ENCODE data around the gene STK32B. TPM values are rescaled to one million over a fixed set of nuclear protein-coding genes. Genes with fewer than 3 reads are reported as not detected.
"Not testable (repeated sequence)": the region's sequence is repeated elsewhere in the genome, so short reads cannot be mapped to it uniquely, and the experiment has no call there.

Gene STK32B
- total RNA-seq, 1 experiment from 2014 or later, result 1.1 TPM

GRCh38 chr4:5066101-5066500, 14.8 kb downstream of the STK32B start:
- ATAC-seq (no peak), DNase-seq (no peak)
- Histone ChIP-seq H2AFZ (ENCODE audit: low read length) (no peak overlapping the region), H3K9me3 (ENCODE audit: low read length) (no peaks in the 10 kb centered on the region), H3K27ac (ENCODE audit: low read length) (no peak overlapping the region), H3K36me3 (ENCODE audit: low read depth, low read length) (no peaks in the 10 kb centered on the region), H3K9ac (ENCODE audit: low read length) (no peak overlapping the region), H3K4me1 (ENCODE audit: insufficient read depth, low read length) (no peaks in the 10 kb centered on the region), H3F3A (ENCODE audit: low read length, unreplicated experiment) (no peaks in the 10 kb centered on the region), H3K9me2 (replicated peaks; ENCODE audit: low read length) (no peaks in the 10 kb centered on the region), H4K20me1 (ENCODE audit: low read length) (no peaks in the 10 kb centered on the region), H3K4me2 (ENCODE audit: low read length) (no peak overlapping the region), H3K79me2 (ENCODE audit: low read length) (no peaks in the 10 kb centered on the region), H3K4me3 (ENCODE audit: low read length) (no peak overlapping the region), H3K27me3 (ENCODE audit: low read length) (no peaks in the 10 kb centered on the region)
- ChIA-PET CTCF (no interaction called here), POLR2A (ENCODE audit: unreplicated experiment) (no interaction called here)
- TF ChIP-seq EZH2phosphoT487 (IDR thresholded peaks at IDR 0.05; ENCODE audit: borderline replicate concordance, low read length) (no peak), EZH2 (IDR thresholded peaks at IDR 0.05; ENCODE audit: low read length, unreplicated experiment) (no peak)
- TF ChIP-seq, protein P1, sequence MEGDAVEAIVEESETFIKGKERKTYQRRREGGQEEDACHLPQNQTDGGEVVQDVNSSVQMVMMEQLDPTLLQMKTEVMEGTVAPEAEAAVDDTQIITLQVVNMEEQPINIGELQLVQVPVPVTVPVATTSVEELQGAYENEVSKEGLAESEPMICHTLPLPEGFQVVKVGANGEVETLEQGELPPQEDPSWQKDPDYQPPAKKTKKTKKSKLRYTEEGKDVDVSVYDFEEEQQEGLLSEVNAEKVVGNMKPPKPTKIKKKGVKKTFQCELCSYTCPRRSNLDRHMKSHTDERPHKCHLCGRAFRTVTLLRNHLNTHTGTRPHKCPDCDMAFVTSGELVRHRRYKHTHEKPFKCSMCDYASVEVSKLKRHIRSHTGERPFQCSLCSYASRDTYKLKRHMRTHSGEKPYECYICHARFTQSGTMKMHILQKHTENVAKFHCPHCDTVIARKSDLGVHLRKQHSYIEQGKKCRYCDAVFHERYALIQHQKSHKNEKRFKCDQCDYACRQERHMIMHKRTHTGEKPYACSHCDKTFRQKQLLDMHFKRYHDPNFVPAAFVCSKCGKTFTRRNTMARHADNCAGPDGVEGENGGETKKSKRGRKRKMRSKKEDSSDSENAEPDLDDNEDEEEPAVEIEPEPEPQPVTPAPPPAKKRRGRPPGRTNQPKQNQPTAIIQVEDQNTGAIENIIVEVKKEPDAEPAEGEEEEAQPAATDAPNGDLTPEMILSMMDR (conservative IDR thresholded peaks at IDR 0.05; ENCODE audit: low read depth, low read length), result no peak
- intact Hi-C loops (cut with micrococcal nuclease), result no loop called here
- no TSS peak for BruUV-seq (replicated peaks)

DNA sequence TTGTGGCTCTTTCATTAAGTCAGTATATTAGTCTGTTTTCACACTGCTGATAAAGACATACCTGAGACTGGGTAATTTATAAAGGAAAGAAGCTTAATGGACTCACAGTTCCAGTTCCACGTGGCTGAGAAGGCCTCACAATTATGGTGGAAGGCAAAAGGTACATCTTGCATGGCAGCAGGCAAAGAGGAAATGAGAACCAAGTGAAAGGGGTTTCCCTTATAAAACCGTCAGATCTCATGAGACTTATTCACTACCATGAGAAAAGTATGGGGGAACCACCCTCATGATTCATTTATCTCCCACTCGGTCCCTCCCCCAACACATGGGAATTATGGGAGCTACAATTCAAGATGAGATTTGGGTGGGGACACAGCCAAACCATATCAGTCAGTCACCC, 15.7 kb downstream of the STK32B start:
- BruUV-seq (replicated peaks); H3K9me2 ChIP-seq (replicated peaks; ENCODE audit: low read length); H3K36me3 ChIP-seq (ENCODE audit: low read depth, low read length); H3K4me3 ChIP-seq (ENCODE audit: low read length); H3F3A ChIP-seq (ENCODE audit: low read length, unreplicated experiment); H3K4me2 ChIP-seq (ENCODE audit: low read length); intact Hi-C loops (cut with micrococcal nuclease); ATAC-seq; H3K27me3 ChIP-seq (ENCODE audit: low read length); H3K4me1 ChIP-seq (ENCODE audit: insufficient read depth, low read length); H3K9me3 ChIP-seq (ENCODE audit: low read length); H3K9ac ChIP-seq (ENCODE audit: low read length); DNase-seq; H3K79me2 ChIP-seq (ENCODE audit: low read length); H4K20me1 ChIP-seq (ENCODE audit: low read length); CTCF ChIA-PET; H2AFZ ChIP-seq (ENCODE audit: low read length); POLR2A ChIA-PET (ENCODE audit: unreplicated experiment); H3K27ac ChIP-seq (ENCODE audit: low read length): not testable (repeated sequence)

DNA sequence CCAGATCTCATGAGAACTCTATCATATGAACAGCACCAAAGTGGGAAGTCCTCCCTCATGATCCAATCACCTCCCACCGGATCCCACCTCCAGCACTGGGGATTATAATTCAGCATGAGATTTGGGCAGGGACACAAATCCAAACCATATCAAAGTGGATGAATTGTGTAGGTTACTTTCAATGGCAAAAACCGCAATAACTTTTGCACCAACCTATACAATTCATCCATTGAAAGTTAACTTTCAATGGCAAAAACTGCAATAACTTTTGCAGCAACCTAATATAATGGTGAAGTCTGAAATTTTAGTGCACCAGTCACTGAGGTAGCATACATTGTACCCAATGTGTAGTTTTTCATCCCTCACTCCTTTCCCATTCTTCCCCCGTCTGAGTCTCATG, 16.6 kb downstream of the STK32B start:
- H4K20me1 ChIP-seq (ENCODE audit: low read length), result no peaks in the 10 kb centered on the region
- H3K4me2 ChIP-seq (ENCODE audit: low read length), result no peak overlapping the region
- H3K27ac ChIP-seq (ENCODE audit: low read length), result no peak overlapping the region
- TF ChIP-seq, protein P1 (conservative IDR thresholded peaks at IDR 0.05; ENCODE audit: low read depth, low read length), result no peak
- TF ChIP-seq EZH2 (IDR thresholded peaks at IDR 0.05; ENCODE audit: low read length, unreplicated experiment) (no peak), EZH2phosphoT487 (IDR thresholded peaks at IDR 0.05; ENCODE audit: borderline replicate concordance, low read length) (no peak)
- ATAC-seq (no peak), DNase-seq (no peak)
- H3K9me3 ChIP-seq (ENCODE audit: low read length), result no peaks in the 10 kb centered on the region
- H3K4me3 ChIP-seq (ENCODE audit: low read length), result no peak overlapping the region
- H3K36me3 ChIP-seq (ENCODE audit: low read depth, low read length), result no peaks in the 10 kb centered on the region
- BruUV-seq (replicated peaks), result no TSS peak
- intact Hi-C loops (cut with micrococcal nuclease), result no loop called here
- no peaks in the 10 kb centered on the region for H3K27me3 ChIP-seq (ENCODE audit: low read length)
- ChIA-PET POLR2A (ENCODE audit: unreplicated experiment) (interaction anchor here (0.6 kb wide), 1 partner anchor 416 kb away, joined by 5 read pairs; no protein-coding TSS in a partner anchor), CTCF (no interaction called here)
- H3K9me2 ChIP-seq (replicated peaks; ENCODE audit: low read length), result no peaks in the 10 kb centered on the region
- no peak overlapping the region for H3K9ac ChIP-seq (ENCODE audit: low read length)
- no peaks in the 10 kb centered on the region for H3F3A ChIP-seq (ENCODE audit: low read length, unreplicated experiment)
- no peaks in the 10 kb centered on the region for H3K79me2 ChIP-seq (ENCODE audit: low read length)
- no peak overlapping the region for H2AFZ ChIP-seq (ENCODE audit: low read length)
- H3K4me1 ChIP-seq (ENCODE audit: insufficient read depth, low read length), result no peaks in the 10 kb centered on the region
